NCI-H526 (cell line): ENCODE data around the gene CETN2.
"Not testable (repeated sequence)": the region's sequence is repeated elsewhere in the genome, so short reads cannot be mapped to it uniquely, and the experiment has no call there.

Experiments
- DNase-seq, 2 experiments: peaks; one replicate each; lab custom pipeline; 2025; lab: John Stamatoyannopoulos, UW

The CETN2 gene

GRCh38 chrX:152832520-152832919 is 2.0 kb upstream of the CETN2 start:
- DNase-seq, result no peak

- no peak for DNase-seq
Observed at GRCh38 chrX:152831391-152831790, 834 bp upstream of the CETN2 start.

GRCh38 chrX:152824841-152825374 is 5.6 kb downstream of the CETN2 start:
- DNase-seq, result no peak

- DNase-seq, result no peak
Observed at GRCh38 chrX:152823657-152824056, 6.9 kb downstream of the CETN2 start.

GRCh38 chrX:152822383-152823086 is 8.0 kb downstream of the CETN2 start:
- no peak for DNase-seq

GRCh38 chrX:152821145-152821765 is 9.3 kb downstream of the CETN2 start:
- peak in 1 of 2 experiments; percentile 49 for DNase-seq

- no peak for DNase-seq
Observed at GRCh38 chrX:152819732-152820131, 10.8 kb downstream of the CETN2 start.

- DNase-seq, result no peak
Observed at GRCh38 chrX:152819266-152819665, 11.3 kb downstream of the CETN2 start.

- no peak for DNase-seq
Observed at GRCh38 chrX:152818356-152818755, 12.2 kb downstream of the CETN2 start.

- DNase-seq, result peak; percentile 3 to 17
Observed at GRCh38 chrX:152817078-152817764, 13.3 kb downstream of the CETN2 start.

GRCh38 chrX:152814048-152814447 is 16.5 kb downstream of the CETN2 start:
- no peak for DNase-seq

- DNase-seq, result no peak
Observed at GRCh38 chrX:152813206-152813605, 17.4 kb downstream of the CETN2 start.

- DNase-seq, result no peak
Observed at GRCh38 chrX:152810403-152810802, 20.2 kb downstream of the CETN2 start.

GRCh38 chrX:152806035-152806434 is 24.5 kb downstream of the CETN2 start:
- DNase-seq, result no peak

GRCh38 chrX:152798945-152799344 is 31.6 kb downstream of the CETN2 start:
- DNase-seq, result no peak

- not testable (repeated sequence) for DNase-seq
Observed at GRCh38 chrX:152787062-152787461, 43.5 kb downstream of the CETN2 start.
